Measurements from ENCODE around the gene PHYHD1. TPM values are rescaled to one million over a fixed set of nuclear protein-coding genes. Genes with fewer than 3 reads are reported as not detected.

PHYHD1 gene
- polyA plus RNA-seq, 3 donors: 41.6 to 58.1 (median 51.5) TPM

DNA sequence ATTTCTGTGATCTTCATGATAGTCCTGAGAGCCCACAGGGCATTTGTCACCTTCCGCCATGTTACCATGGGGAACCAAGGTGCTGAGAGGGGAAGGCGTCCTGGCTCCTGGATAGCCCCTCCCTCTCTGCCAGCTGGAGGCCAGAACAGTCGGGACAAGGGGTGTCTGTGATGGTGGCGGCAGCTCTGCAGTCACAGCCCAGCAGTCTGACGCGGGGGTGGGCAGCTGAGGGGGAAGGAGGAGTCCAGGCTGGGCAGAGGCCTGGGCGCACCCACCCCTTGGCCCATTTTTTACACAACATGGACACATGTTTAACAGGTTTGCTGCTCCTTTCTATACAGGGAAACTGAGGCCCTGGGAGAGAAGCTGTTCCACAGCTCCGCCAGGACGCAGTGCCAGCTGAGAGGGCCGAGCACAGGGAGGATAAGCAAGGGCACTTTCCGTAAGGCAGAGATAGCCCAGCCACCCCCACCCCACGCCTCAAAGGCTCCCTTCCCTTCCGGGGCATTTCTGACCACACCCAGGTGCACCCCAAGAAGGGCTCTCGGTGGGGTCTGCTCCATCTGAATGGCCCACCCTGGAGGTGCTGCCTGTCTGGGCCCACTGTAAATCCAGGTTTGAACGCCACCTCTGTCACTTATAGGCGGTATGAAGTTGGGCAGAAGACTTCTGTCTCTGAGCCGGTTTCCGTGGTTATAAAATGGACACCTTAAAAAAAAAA is 21.8 kb upstream of the PHYHD1 start:
- 77 to 94% (median 79%) methylated on average over 18 of the region's 18 CpGs for whole genome bisulfite sequencing, 3 donors
- H3K27ac ChIP-seq (ENCODE audit: low read depth, low read length): no peak overlapping the region

DNA sequence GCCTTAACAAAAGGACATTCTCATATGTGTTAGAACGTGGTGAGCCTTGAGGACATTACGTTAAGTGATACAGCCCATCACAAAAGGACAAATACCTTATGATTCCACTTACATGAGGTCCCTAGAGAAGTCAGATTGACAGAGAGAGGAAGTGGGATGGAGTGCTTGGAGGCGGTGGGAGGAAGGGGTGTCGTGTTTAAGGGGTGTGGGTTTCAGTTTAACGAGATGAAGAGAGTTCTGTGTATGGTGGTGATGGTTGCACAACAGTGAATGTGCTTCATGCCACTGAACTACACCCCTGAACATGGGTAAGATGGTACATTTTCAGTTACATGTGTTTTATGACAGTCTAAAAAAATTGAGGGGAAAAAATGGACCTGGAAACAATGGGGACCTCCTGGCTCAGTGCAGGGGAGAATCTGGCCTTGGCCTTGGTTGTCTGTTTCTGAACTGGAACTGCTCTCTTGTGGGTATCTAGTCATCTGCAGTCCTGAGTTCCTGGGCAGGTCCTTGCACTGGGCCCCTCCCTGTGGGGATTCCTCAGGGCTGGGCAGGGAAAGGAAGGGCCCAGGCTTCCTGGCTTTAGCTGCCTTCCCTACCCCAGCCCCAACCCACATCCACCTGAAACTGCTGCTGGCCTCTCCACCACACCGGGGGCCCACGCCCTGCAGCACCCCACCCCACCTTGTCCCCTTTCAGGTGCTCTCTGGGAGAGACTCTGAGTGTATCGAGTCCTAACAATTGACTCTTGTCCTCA is 21.0 kb upstream of the PHYHD1 start:
- WGBS, 3 donors: 36 to 68% (median 37%) methylated on average over 8 of the region's 8 CpGs
- no peak overlapping the region for H3K27ac ChIP-seq (ENCODE audit: low read depth, low read length)

DNA sequence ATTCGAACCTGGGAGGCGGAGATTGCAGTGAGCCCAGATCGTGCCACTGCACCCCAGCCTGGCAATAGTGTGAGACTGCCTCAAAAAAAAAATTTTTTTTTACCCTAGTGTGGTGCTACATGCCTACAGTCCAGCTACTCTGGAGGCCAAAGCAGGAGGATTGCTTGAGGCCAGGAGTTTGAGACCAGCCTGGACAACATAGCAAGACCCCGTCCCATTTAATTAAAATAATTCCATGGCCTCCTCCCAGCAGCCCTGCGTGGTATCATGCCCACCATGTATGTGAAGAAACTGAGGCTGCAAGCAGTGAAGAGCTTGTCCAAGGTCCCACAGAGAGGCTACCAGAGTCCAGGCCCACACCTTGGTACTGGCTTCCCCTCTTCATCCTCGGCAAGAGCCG is 19.4 kb upstream of the PHYHD1 start:
- WGBS, 3 donors: 85 to 98% (median 86%) methylated on average over 7 of the region's 7 CpGs
- H3K27ac ChIP-seq (ENCODE audit: low read depth, low read length): no peak overlapping the region

DNA sequence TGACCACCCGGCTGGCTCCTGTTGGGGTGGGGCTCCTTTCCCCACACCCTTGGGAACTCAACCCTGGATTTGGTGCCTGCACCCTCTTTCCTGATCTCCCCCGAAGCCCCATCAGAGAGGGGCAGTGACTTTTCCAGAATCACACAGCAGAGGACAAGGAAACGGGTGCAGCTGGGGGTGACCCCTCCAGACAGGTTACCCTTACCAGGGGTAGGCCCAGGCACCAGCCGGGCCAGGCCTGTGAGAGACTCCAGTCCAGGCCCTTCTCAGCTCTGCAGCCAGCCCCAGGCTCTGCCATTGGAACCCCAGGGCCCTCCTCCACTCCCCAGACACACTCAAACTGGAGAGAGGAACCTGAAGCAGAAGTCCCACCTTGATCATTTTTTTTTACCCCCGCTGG is 19.0 kb upstream of the PHYHD1 start:
- WGBS, 3 donors: 77 to 89% (median 80%) methylated on average over 5 of the region's 5 CpGs
- no peak overlapping the region for H3K27ac ChIP-seq (ENCODE audit: low read depth, low read length)

DNA sequence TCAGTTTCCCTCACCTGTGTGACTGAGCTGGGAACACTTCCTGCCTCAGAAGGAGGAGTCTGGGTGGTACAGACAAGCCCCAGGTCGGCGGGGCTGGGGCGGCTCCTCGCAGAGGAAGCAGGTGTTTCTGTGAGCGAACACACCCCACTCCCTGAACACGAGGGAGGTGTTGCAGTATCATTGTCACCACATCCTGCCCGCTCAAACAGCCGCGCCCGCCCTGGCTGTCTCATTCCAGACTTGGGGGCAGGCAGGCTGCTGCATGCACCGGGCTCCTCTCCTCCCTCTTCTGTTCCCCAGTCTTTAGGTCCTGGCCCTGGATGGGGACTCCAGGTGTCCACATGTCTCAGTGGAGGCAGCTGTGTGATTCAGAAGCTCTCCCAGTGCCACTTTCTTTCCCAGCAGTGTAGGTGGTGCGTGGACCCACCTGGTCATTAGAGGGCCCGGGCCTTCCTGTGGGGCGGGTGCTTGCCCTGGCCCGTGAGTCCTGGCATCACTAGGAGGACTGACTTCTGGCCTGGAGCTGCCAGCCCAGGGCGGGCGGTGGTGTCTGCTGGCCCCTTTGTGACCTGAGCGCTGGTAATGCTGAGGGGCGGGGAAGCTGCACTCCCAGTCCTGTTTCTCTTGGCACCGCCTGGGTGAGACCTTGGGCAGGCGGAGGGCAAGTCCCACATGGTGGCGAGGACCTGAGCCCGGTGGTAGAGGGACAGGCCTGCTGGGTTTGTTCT is 18.3 kb upstream of the PHYHD1 start:
- H3K27ac ChIP-seq (ENCODE audit: low read depth, low read length): no peak overlapping the region
- WGBS, 3 donors: 45 to 71% (median 54%) methylated on average over 22 to 23 of the region's 23 CpGs

DNA sequence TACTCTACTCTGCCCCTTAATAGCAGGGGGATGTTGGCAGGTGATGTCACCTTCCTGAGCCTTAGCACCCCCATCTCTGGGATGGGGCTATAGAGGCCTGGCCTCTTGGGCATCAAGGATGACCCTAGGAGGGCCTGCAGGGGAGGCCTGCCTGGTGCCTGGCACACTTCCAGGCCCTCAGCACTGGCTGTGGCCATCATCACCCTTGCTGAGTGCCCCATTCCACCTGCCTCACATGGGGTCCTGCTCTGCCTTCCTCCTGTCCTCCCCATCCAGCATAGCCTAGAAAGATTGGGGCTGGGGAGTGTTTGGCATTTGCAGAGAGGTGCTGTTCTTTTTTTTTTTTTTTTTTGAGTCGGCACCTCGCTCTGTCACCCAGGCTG is 17.7 kb upstream of the PHYHD1 start:
- H3K27ac ChIP-seq (ENCODE audit: low read depth, low read length): no peak overlapping the region
- 91 to 100% methylated on average over 1 to 2 of the region's 2 CpGs; no CpG with 5 or more reads in 1 of the 3 donors for WGBS, 3 donors

DNA sequence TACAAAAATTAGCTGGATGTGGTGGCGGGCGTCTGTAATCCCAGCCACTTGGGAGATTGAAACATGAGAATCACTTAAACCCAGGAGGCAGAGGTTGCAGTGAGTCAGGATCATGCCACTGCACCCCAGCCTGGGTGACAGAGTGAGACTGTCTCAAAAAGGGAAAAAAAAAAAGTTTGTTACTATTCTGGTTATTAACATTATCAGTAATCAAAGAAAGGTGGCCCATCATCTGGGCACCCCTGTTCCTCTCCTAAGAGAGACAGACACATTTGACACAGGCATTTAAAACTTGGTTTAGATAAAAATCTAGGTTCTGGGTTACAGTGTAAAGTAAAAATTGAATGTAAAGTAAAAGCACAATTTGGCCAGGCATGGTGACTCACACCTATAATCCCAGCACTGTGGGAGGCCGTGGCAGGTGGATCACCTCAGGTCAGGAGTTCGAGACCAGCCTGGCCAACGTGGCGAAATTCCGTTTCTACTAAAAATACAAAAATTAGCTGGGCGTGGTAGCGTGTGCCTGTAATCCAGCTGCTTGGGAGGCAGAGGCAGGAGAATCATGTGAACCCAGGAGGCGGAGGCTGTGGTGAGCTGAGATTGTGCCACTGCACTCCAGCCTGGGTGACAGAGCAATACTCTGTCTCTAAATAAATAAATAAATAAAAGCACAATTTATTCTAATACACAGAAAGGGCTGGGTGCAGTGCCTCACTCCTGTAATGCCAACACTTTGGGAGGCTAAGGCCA is 16.7 kb upstream of the PHYHD1 start:
- WGBS, 3 donors: 88 to 96% (median 91%) methylated on average over 10 of the region's 10 CpGs
- no peak overlapping the region for H3K27ac ChIP-seq (ENCODE audit: low read depth, low read length)

DNA sequence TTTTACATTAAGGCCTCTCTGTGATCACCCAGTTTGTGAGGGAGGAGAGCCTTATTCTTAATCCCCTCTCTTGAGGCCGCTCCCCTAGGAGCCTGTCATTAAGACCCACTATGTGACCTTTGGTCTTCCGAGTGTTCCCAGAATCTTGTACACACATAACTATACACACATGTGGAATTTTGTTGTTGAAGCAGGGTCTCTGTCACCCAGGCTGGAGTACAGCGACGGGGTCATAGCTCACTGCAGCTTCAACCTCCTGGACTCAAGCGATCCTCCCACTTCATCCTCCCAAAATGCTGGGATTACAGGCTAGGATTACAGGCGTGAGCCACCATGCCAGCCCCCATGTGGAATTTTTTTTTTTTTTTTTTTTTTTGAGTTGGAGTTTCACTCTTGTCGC is 14.8 kb upstream of the PHYHD1 start:
- 92 to 97% (median 97%) methylated on average over 7 of the region's 7 CpGs for WGBS, 3 donors
- no peak overlapping the region for H3K27ac ChIP-seq (ENCODE audit: low read depth, low read length)

DNA sequence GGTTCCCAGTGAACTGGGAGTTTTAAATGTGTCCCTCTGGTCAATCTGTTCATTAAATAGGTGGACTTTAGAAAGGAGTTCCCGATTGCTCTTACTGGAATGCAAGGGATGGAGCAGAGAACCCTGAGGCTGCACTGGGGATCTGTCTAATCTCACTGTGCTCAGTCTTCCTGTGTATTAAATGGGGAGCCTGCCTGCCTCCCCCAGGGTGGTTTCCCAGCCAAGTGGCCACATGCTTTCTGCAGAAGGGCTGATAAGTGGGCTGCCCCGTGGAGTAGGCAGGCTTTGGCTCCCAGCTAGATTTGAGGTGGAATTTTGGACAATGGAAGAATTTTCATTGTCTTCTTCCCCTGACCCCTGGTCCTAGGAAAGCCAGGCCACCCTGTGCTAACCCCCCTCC is 14.0 kb upstream of the PHYHD1 start:
- H3K27ac ChIP-seq (ENCODE audit: low read depth, low read length): no peak overlapping the region
- WGBS, 3 donors: 31 to 48% (median 48%) methylated on average over 2 of the region's 2 CpGs

DNA sequence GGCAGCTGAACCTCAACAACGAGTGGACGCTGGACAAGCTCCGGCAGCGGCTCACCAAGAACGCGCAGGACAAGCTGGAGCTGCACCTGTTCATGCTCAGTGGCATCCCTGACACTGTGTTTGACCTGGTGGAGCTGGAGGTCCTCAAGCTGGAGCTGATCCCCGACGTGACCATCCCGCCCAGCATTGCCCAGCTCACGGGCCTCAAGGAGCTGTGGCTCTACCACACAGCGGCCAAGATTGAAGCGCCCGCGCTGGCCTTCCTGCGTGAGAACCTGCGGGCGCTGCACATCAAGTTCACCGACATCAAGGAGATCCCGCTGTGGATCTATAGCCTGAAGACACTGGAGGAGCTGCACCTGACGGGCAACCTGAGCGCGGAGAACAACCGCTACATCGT is 12.4 kb upstream of the PHYHD1 start:
- H3K27ac ChIP-seq (ENCODE audit: low read depth, low read length): no peak overlapping the region
- WGBS, 3 donors: 97 to 98% (median 98%) methylated on average over 24 of the region's 24 CpGs

DNA sequence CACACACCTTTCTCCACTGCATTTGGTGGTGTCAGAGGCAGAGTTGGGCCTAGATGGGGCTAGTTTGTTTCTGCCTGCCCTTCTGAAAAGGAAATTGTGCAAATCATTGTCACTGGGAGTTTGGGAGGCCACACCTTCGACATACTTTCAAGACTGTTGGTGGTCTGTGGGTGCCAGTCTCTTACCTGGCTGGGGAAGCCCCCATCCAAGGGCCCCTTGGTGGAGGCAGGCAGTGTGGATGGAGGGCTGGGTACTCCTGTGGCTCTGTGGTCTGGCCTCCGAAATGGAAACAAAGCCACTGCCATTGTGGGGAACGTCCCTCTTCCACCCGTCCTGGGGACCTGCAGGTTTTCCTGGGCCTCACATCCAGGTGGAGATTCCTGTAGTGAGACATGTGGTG is 10.9 kb upstream of the PHYHD1 start:
- WGBS, 3 donors: 71 to 94% (median 79%) methylated on average over 4 of the region's 4 CpGs

DNA sequence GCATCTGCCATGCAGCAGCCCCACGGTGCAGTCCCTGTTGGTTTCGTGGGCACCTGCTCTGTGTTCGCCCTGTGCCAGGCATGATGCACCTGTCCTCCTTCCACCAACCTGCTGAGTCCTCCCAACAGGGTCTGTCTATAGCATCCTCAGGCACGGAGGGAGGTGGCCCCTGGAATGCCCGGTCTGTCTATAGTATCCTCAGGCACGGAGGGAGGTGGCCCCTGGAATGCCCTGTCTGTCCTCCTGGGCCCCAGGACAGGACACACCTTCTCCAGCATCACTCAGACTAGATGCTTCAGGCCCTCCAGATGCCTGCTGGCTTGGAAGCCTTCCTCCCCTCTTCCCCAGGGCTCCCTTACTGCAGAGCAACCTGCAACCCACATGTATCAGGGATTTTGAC is 9.9 kb upstream of the PHYHD1 start:
- H3K27ac ChIP-seq (ENCODE audit: low read depth, low read length): no peak overlapping the region
- 83 to 88% (median 85%) methylated on average over 6 of the region's 6 CpGs for WGBS, 3 donors

More for the DNA sequence above, 10.9 kb upstream of the PHYHD1 start:
- no peak overlapping the region for H3K27ac ChIP-seq (ENCODE audit: low read depth, low read length)

DNA sequence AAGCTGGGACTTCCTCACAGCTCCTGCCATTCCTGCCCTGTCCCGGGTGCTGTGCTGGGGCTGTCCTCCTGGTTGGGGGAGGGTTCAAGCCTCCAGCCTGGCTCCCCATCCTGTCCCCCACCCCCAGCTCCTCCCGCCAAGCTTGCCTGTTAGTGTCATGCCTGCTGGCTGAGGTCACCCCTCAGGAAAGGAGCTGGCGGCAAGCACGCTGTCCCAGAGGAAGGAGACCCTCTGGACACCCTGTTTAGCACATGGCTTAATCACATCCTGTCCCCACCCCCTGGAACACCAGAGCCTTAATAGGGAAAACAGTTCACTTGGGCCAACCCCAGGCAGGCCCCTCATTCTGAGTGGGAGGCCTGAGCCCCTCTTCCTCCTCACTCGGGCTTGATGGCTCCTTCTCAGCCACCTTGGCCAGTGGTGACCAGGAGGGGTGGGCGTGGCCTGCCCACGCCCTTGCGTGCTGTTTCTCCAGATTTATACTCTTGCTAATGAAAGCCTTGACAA is 9.2 kb upstream of the PHYHD1 start:
- WGBS, 3 donors: 30 to 64% (median 35%) methylated on average over 8 of the region's 8 CpGs

DNA sequence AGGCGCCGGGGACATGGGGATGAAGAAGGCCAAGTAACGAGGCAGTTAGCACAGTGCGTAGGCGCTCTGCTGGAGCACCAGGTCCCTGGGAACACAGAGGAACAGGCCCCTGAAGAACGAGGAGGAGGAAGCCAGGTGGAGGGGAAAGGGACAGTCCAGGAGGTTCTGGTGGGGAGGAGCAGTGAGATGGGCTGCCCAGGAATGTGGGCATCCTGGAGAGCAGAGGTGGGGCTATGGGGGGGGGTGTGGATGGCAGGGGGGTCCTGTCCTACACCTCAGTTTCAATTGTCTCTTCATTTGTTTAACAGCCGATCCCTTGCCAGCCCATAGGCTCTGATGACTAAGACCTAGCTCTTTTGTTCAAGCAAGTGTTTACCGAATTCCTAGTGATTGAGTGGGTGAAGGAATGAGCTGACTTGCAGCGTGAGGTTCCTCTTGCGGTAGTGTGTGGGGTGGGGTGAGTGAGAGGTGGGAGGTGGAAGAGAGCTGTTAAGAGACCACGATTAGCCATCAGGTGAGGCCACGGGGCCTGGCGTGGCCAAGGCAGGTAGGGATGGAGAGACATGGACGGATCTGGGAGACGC is 8.4 kb upstream of the PHYHD1 start:
- 78 to 80% (median 79%) methylated on average over 15 of the region's 15 CpGs for WGBS, 3 donors

More for the DNA sequence above, 9.2 kb upstream of the PHYHD1 start:
- H3K27ac ChIP-seq (ENCODE audit: low read depth, low read length): no peak overlapping the region

DNA sequence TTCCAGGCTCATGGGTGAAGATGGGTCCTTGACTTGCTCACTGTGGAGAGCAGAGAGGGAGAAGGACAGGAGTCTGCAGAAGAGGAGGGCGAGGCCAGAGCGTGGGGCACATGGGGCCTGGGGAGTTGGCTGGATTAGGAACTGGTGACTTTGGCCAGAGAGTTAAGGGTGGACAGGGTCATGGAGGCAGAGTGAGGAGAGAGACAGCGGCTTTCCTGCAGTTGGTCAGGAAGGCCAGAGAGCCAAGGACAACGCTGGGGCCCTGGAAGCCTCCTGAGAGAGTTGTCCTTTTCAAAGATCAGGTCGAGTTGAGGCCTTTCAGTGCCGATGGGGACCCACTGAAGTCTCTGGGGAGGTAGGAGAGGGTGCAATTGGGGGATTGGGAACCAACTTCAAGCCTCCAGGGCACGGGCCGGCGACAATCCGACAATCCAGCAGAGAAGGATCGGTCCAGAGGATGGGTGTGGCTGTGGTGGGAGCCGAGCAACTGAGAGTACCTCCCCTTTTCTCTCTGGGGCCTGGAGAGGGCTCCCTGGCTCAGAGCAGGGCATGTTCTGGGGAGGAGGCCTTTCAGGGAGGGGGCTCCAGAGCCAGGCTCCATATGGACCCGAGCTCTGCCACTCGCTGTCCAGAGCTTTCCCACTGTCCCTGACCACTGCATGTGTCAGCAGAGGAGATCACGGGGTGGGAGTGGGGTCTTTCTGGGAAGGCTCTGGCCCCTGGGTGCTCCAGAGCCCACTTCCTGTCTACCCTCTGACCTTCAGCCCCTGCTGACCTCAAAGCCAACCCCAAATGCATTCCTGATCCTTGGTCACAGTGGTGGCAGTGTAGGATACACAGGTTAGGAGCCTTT is 7.5 kb upstream of the PHYHD1 start:
- WGBS, 3 donors: 55 to 85% (median 62%) methylated on average over 15 of the region's 15 CpGs
- H3K27ac ChIP-seq (ENCODE audit: low read depth, low read length): no peak overlapping the region

More for the DNA sequence above, 8.4 kb upstream of the PHYHD1 start:
- H3K27ac ChIP-seq (ENCODE audit: low read depth, low read length): no peak overlapping the region

DNA sequence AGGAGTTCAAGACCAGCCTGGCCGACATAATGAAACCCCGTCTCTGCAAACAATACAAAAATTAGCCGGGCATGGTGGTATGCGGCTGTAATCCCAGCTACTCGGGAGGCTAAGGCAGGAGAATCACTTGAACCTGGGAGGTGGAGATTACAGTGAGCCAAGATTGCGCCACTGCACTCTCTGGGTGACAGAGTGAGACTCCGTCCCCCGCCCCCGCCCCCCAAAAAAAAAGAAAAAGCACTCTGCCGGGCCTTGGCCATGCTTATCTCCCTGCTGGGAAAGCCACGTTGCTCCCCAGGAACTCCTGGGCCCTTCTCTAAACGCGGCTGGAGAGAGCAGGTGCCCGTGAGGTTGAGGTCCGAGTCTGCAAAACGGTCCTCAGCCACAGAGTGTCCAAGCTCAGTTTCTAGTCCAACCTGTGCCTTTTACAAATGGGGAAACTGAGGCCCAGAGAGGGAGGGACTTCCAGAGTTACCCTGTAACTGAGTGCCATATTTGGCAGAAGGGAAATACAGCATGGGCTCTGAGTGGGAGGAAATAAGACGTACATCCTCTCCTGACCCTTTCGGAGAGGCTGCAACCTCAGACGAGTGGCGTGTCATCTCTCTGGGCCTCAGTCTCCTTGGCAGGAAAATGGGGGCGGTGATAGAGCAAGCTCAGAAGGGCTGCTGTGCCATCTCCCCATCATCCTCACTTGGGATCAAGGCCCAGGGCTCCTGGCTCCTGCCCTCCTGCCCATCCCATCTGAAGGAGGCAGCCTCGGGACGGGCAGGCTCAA is 6.6 kb upstream of the PHYHD1 start:
- WGBS, 3 donors: 68 to 80% (median 73%) methylated on average over 22 to 23 of the region's 23 CpGs
- no peak overlapping the region for H3K27ac ChIP-seq (ENCODE audit: low read depth, low read length)
